ENCODE measurements around the gene CACNB3.

DNA sequence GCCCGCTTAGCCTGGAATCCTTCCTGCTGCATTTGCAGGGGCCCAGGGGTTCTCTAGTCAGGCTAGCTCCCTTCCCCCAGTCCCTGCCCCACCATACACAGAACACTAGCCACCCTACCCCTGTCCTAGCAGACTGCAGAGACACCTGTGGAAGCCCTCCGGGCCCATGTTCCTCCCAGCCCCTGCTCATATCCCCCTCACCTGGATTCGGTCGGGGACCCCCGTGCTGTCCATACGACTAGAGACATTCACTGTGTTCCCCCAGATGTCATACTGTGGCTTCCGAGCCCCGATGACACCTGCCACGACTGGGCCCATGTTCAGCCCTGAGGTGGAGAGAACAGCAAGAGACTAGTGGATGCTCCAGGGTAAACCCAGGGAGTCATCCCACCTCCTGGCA lies 49.6 kb upstream of the CACNB3 start:
- TF ChIP-seq, protein P1, sequence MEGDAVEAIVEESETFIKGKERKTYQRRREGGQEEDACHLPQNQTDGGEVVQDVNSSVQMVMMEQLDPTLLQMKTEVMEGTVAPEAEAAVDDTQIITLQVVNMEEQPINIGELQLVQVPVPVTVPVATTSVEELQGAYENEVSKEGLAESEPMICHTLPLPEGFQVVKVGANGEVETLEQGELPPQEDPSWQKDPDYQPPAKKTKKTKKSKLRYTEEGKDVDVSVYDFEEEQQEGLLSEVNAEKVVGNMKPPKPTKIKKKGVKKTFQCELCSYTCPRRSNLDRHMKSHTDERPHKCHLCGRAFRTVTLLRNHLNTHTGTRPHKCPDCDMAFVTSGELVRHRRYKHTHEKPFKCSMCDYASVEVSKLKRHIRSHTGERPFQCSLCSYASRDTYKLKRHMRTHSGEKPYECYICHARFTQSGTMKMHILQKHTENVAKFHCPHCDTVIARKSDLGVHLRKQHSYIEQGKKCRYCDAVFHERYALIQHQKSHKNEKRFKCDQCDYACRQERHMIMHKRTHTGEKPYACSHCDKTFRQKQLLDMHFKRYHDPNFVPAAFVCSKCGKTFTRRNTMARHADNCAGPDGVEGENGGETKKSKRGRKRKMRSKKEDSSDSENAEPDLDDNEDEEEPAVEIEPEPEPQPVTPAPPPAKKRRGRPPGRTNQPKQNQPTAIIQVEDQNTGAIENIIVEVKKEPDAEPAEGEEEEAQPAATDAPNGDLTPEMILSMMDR (IDR thresholded peaks at IDR 0.05 in 4 of 5, conservative IDR thresholded peaks at IDR 0.05 in 1 of 5) = no peak
- no peak for TF ChIP-seq POLR2A (IDR thresholded peaks at IDR 0.05)
